Natural killer cell (primary cell): ENCODE measurements around the gene ELFN2. TPM values are rescaled to one million over a fixed set of nuclear protein-coding genes. Genes with fewer than 3 reads are reported as not detected.

Source experiments
- ATAC-seq, 3 donors: fragments of 150-1000 bp in 2 of 3; fragments of 200-7000 bp in 1 of 3; cut with Tn5 transposase; 1 replicate in 1 of 3; 2 replicates in 2 of 3; pipeline ENCODE4 v1.10.0; 2021; ENCODE audit warnings: mild to moderate bottlenecking in 2 of 3, moderate library complexity in 2 of 3
- DNase-seq, 2 donors: peaks; one replicate each; pipeline versions ENCODE4 v3.0.0 to v3.0.0-alpha.2; 2013 to 2021; ENCODE audit warnings: mixed read lengths in 1 of 2
- H3K27ac ChIP-seq: one replicate; pipeline ENCODE4 v1.5.1; 2013; ENCODE audit warnings: mild to moderate bottlenecking, low read length
- H3K27me3 ChIP-seq: one replicate; pipeline ENCODE4 v1.6.1; 2013; ENCODE audit warnings: low read length; ENCODE audit not compliant: control insufficient read depth, insufficient read depth
- H3K36me3 ChIP-seq: one replicate; pipeline ENCODE4 v1.6.1; 2013; ENCODE audit warnings: low read length; ENCODE audit not compliant: control insufficient read depth, insufficient read depth
- H3K4me1 ChIP-seq: one replicate; pipeline ENCODE4 v1.6.1; 2013; ENCODE audit warnings: low read length; ENCODE audit not compliant: control insufficient read depth, insufficient read depth
- H3K4me3 ChIP-seq: one replicate; pipeline ENCODE4 v1.5.1; 2013; ENCODE audit warnings: low read length
- H3K9me3 ChIP-seq: one replicate; pipeline ENCODE4 v1.6.1; 2013; ENCODE audit warnings: low read length; ENCODE audit not compliant: control insufficient read depth, insufficient read depth
- H3K27ac Mint-ChIP-seq, 2 donors: one replicate each; pipeline ENCODE4 v1.8.0; 2022; ENCODE audit warnings: mild to moderate bottlenecking in 2 of 2, mixed read lengths in 2 of 2, moderate library complexity in 1 of 2
- H3K27me3 Mint-ChIP-seq, 2 donors: one replicate each; pipeline ENCODE4 v1.8.0; 2022; ENCODE audit warnings: low read depth in 2 of 2, mixed read lengths in 2 of 2
- H3K36me3 Mint-ChIP-seq: one replicate; pipeline ENCODE4 v1.8.0; 2022; ENCODE audit warnings: mixed read lengths
- H3K4me1 Mint-ChIP-seq, 2 donors: one replicate each; pipeline ENCODE4 v1.8.0; 2022; ENCODE audit warnings: mixed read lengths in 2 of 2
- H3K4me3 Mint-ChIP-seq: one replicate; pipeline ENCODE4 v1.8.0; 2022; ENCODE audit warnings: mild to moderate bottlenecking, moderate library complexity, mixed read lengths
- H3K9me3 Mint-ChIP-seq, 2 donors: one replicate each; pipeline ENCODE4 v1.8.0; 2022; ENCODE audit warnings: mixed read lengths in 2 of 2
- CTCF ChIP-seq: fragments of 200-600 bp; IDR thresholded peaks from one replicate; pipeline ENCODE4 v1.8.0; 2022; ENCODE audit warnings: antibody characterized with exemption
- WGBS: methylation state at CpG from one replicate; pipeline ENCODE4 v1.1.7; 2013; ENCODE audit warnings: missing lambda C conversion rate; ENCODE audit not compliant: insufficient coverage; 5-methylcytosine and 5-hydroxymethylcytosine counted together
- intact Hi-C: fragments of 100-400 bp; cut with micrococcal nuclease; formaldehyde crosslinking; loops from one replicate; pipeline ENCODE4 v1.14.2; 2022
- total RNA-seq, 4 donors: library from RNA; stranded (reverse); fragments of 120-200 nt in 1 of 4; gene quantifications; one replicate each; pipeline versions ENCODE4 v1.2.3 to v1.2.4, GENCODE V29; 2013 to 2022

Gene ELFN2
- total RNA-seq, 3 donors from 2014 or later (not counting 1 experiment from before 2014, with no cell fraction given) = 0.33 to 0.49 (median 0.36) TPM

GRCh38 chr22:37442537-37442936 is 15.3 kb upstream of the ELFN2 start:
- peaks cover 0 to 12% of the 10 kb centered on the region in 2 donors for H3K27me3 Mint-ChIP-seq
- H3K27ac Mint-ChIP-seq = no peak overlapping the region
- no peaks in the 10 kb centered on the region for H3K9me3 Mint-ChIP-seq
- Histone ChIP-seq H3K27me3 (no peaks in the 10 kb centered on the region), H3K36me3 (no peaks in the 10 kb centered on the region), H3K4me3 (no peak overlapping the region), H3K4me1 (no peaks in the 10 kb centered on the region), H3K9me3 (peaks cover 3% of the 10 kb centered on the region), H3K27ac (no peak overlapping the region)
- intact Hi-C loops = no loop called here
- no peak overlapping the region for H3K4me3 Mint-ChIP-seq
- H3K4me1 Mint-ChIP-seq = peaks cover 5 to 7% of the 10 kb centered on the region in 2 donors
- no peak for TF ChIP-seq CTCF
- 59% methylated on average over 2 of the region's 2 CpGs for WGBS
- DNase-seq = no peak
- H3K36me3 Mint-ChIP-seq = no peaks in the 10 kb centered on the region
- peak in 2 of 3 donors; percentile 38 to 53 for ATAC-seq

DNA sequence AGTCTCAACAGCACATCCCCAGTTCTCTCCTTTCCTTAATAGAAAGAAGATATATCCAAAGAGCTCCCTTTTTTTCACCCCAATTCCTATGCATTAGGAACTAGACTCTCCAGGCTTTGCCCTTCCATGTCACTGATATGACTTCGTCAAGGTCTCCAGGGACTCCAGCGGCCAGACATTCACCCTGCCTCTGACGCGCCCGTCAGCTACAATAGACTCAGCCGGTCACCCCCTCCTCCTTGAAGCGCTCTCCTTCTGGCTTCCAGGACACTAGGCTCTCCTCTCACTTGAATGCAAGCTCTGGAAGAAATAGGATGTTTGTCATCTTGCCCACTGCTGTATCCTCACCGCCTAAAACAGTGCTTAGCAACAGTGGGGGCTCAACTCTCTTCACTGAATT is 14.9 kb upstream of the ELFN2 start:
- no peak for TF ChIP-seq CTCF
- no peak overlapping the region for H3K27ac Mint-ChIP-seq
- H3K4me3 Mint-ChIP-seq = no peak overlapping the region
- H3K27me3 Mint-ChIP-seq = peaks cover 4 to 12% of the 10 kb centered on the region in 2 donors
- Histone ChIP-seq H3K27ac (no peak overlapping the region), H3K4me3 (no peak overlapping the region), H3K9me3 (peaks cover 3% of the 10 kb centered on the region), H3K36me3 (no peaks in the 10 kb centered on the region), H3K4me1 (no peaks in the 10 kb centered on the region), H3K27me3 (no peaks in the 10 kb centered on the region)
- 92% methylated on average over 8 of the region's 8 CpGs for WGBS
- intact Hi-C loops = no loop called here
- no peaks in the 10 kb centered on the region for H3K9me3 Mint-ChIP-seq
- ATAC-seq (no peak), DNase-seq (no peak)
- peaks cover 5 to 7% of the 10 kb centered on the region in 2 donors for H3K4me1 Mint-ChIP-seq
- no peaks in the 10 kb centered on the region for H3K36me3 Mint-ChIP-seq

GRCh38 chr22:37440875-37441274 is 13.6 kb upstream of the ELFN2 start:
- TF ChIP-seq CTCF = no peak
- Mint-ChIP-seq H3K36me3 (no peaks in the 10 kb centered on the region), H3K4me1 (peaks cover 5 to 7% of the 10 kb centered on the region in 2 donors), H3K4me3 (no peak overlapping the region), H3K27me3 (peaks cover 6 to 12% of the 10 kb centered on the region in 2 donors), H3K9me3 (no peaks in the 10 kb centered on the region), H3K27ac (no peak overlapping the region)
- WGBS = 94% methylated on average over 4 of the region's 4 CpGs
- H3K4me3 ChIP-seq = no peak overlapping the region
- no peak overlapping the region for H3K27ac ChIP-seq
- intact Hi-C loops = no loop called here
- DNase-seq (no peak), ATAC-seq (no peak)
- no peaks in the 10 kb centered on the region for H3K4me1 ChIP-seq
- H3K9me3 ChIP-seq = peaks cover 3% of the 10 kb centered on the region
- no peaks in the 10 kb centered on the region for H3K36me3 ChIP-seq
- no peaks in the 10 kb centered on the region for H3K27me3 ChIP-seq

- peaks cover 13 to 16% of the 10 kb centered on the region in 2 donors for H3K27me3 Mint-ChIP-seq
- Histone ChIP-seq H3K4me3 (no peak overlapping the region), H3K4me1 (no peaks in the 10 kb centered on the region), H3K36me3 (no peaks in the 10 kb centered on the region), H3K27me3 (no peaks in the 10 kb centered on the region), H3K9me3 (peaks cover 3% of the 10 kb centered on the region), H3K27ac (no peak overlapping the region)
- ATAC-seq (no peak), DNase-seq (no peak)
- intact Hi-C loops = no loop called here
- H3K27ac Mint-ChIP-seq = no peak overlapping the region
- 81% methylated on average over 5 of the region's 5 CpGs for whole genome bisulfite sequencing
- no peaks in the 10 kb centered on the region for H3K36me3 Mint-ChIP-seq
- H3K4me1 Mint-ChIP-seq = peaks cover 5 to 7% of the 10 kb centered on the region in 2 donors
- no peak overlapping the region for H3K4me3 Mint-ChIP-seq
- no peaks in the 10 kb centered on the region for H3K9me3 Mint-ChIP-seq
- TF ChIP-seq CTCF = no peak
These were observed 12.1 kb upstream of the ELFN2 start for GRCh38 chr22:37439347-37439746.
